Naive thymus-derived CD4-positive, alpha-beta T cell (primary cell): ENCODE results near the gene ATOX1. TPM values are rescaled to one million over a fixed set of nuclear protein-coding genes. Genes with fewer than 3 reads are reported as not detected.
A peak's percentile ranks its signal among the peaks of the same experiment; 100 is the strongest.

ENCODE experiments used
- ATAC-seq: fragments of 150-1000 bp; cut with Tn5 transposase; 2 replicates; pipeline ENCODE4 v1.10.0; 2021; ENCODE audit warnings: mild to moderate bottlenecking, moderate library complexity
- CTCF ChIA-PET: fragments of 350-600 bp; sonication (Branson Sonifier 250); formaldehyde crosslinking; loops from one replicate; lab custom pipeline; 2021; ENCODE audit warnings: antibody characterized with exemption; lab: Charles Lee
- POLR2A ChIA-PET: fragments of 350-600 bp; sonication (Branson Sonifier 250); formaldehyde crosslinking; loops from one replicate; lab custom pipeline; 2021; ENCODE audit warnings: antibody characterized with exemption, inconsistent platforms; lab: Charles Lee
- DNase-seq, 9 donors: peaks; one replicate each; pipeline versions ENCODE4 v3.0.0 to v3.0.0-alpha.2; 2020 to 2022; ENCODE audit warnings: mixed read lengths in 1 of 9
- H3K27ac ChIP-seq: one replicate; pipeline ENCODE4 v1.7.0; 2013; ENCODE audit warnings: mild to moderate bottlenecking, low read depth, low read length, moderate library complexity
- H3K27me3 ChIP-seq, 2 donors: one replicate each; pipeline ENCODE4 v1.7.0; 2013; ENCODE audit warnings: low read length in 2 of 2, mild to moderate bottlenecking in 2 of 2, moderate library complexity in 2 of 2; ENCODE audit not compliant: control insufficient read depth in 2 of 2, insufficient read depth in 2 of 2
- H3K36me3 ChIP-seq, 3 experiments: 1 replicate in 2 of 3; 2 replicates in 1 of 3; pipeline ENCODE4 v1.7.0; 2013; ENCODE audit warnings: low read length in 3 of 3, mild to moderate bottlenecking in 3 of 3, moderate library complexity in 1 of 3; ENCODE audit not compliant: insufficient read depth in 3 of 3, control insufficient read depth in 2 of 3
- H3K4me1 ChIP-seq, 2 donors: one replicate each; pipeline ENCODE4 v1.7.0; 2013; ENCODE audit warnings: low read length in 2 of 2, mild to moderate bottlenecking in 2 of 2, moderate library complexity in 1 of 2; ENCODE audit not compliant: control insufficient read depth in 2 of 2, insufficient read depth in 2 of 2
- H3K4me3 ChIP-seq: 2 replicates; pipeline ENCODE4 v1.7.0; 2013; ENCODE audit warnings: mild to moderate bottlenecking, low read length
- H3K9me3 ChIP-seq, 3 experiments: 1 replicate in 2 of 3; 2 replicates in 1 of 3; pipeline ENCODE4 v1.7.0; 2013; ENCODE audit warnings: low read length in 3 of 3; ENCODE audit not compliant: control insufficient read depth in 2 of 3
- H3K27ac Mint-ChIP-seq, 9 donors: one replicate each; pipeline ENCODE4 v1.8.0; 2020 to 2022; ENCODE audit warnings: mixed read lengths in 9 of 9, mild to moderate bottlenecking in 8 of 9, moderate library complexity in 5 of 9, inconsistent platforms in 2 of 9
- H3K27me3 Mint-ChIP-seq, 5 donors: one replicate each; pipeline ENCODE4 v1.8.0; 2021 to 2022; ENCODE audit warnings: mixed read lengths in 5 of 5, mild to moderate bottlenecking in 1 of 5
- H3K36me3 Mint-ChIP-seq, 5 donors: one replicate each; pipeline ENCODE4 v1.8.0; 2020 to 2022; ENCODE audit warnings: mixed read lengths in 5 of 5, mild to moderate bottlenecking in 3 of 5, inconsistent platforms in 1 of 5
- H3K4me1 Mint-ChIP-seq, 7 donors: one replicate each; pipeline ENCODE4 v1.8.0; 2020 to 2022; ENCODE audit warnings: mixed read lengths in 7 of 7, mild to moderate bottlenecking in 3 of 7, inconsistent platforms in 1 of 7
- H3K4me3 Mint-ChIP-seq, 10 donors: one replicate each; pipeline ENCODE4 v1.8.0; 2020 to 2022; ENCODE audit warnings: mild to moderate bottlenecking in 10 of 10, mixed read lengths in 10 of 10, moderate library complexity in 6 of 10, inconsistent platforms in 2 of 10
- H3K9me3 Mint-ChIP-seq, 11 donors: one replicate each; pipeline ENCODE4 v1.8.0; 2020 to 2022; ENCODE audit warnings: mixed read lengths in 11 of 11, mild to moderate bottlenecking in 4 of 11, inconsistent platforms in 1 of 11, moderate library complexity in 1 of 11
- intact Hi-C, 2 donors: fragments of 100-400 bp; cut with micrococcal nuclease; formaldehyde crosslinking; loops; one replicate each; pipeline ENCODE4 v1.15.1; 2023
- polyA plus RNA-seq, 2 donors: library from polyadenylated mRNA; unstranded; fragments of 300-500 nt; fragmentation: Illumina TruSeq; gene quantifications; one replicate each; pipeline ENCODE4 v1.2.3, GENCODE V29; 2021
- total RNA-seq, 6 experiments: library from RNA in 5 of 6; stranded (reverse) in 5 of 6; gene quantifications; 1 replicate in 5 of 6; 2 replicates in 1 of 6; pipeline ENCODE4 v1.2.3 and lab custom pipeline; 2021 to 2026

The ATOX1 gene
- total and polyA plus RNA-seq, 7 experiments from 2014 or later = 14.8 to 71.1 (median 29.9) TPM

DNA sequence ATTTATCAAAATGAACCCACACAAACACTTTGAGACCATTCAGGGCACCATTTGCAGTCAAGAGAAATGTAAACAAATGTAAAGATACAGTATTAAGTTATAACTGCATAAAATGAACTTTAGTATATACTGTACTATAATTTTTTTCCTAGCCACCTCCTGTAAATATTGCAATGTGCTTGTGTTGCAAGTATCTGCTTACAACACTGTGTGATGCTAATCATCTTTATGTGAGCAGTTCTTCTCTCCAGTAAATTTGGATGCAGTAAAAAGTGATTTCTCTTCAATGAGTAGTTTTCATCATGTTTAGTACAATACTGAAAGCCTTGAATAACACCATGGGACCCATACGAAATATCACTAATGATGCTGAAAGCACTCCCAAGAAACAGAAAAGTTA, 22.8 kb upstream of the ATOX1 start:
- intact Hi-C loops = no loop called here
- H3K36me3 Mint-ChIP-seq = peaks cover 4 to 22% (median 20%) of the 10 kb centered on the region in 5 donors
- no peak for DNase-seq
- CTCF ChIA-PET = no interaction called here
- H3K4me3 ChIP-seq = no peak overlapping the region
- H3K27ac Mint-ChIP-seq = peak overlapping the region in 5 of 9 donors; percentile 63 to 81 (median 74)
- peaks cover 33 to 54% of the 10 kb centered on the region in 2 donors for H3K4me1 ChIP-seq
- POLR2A ChIA-PET = interaction anchor here (0.7 to 2.3 kb wide), 2 partner anchors 10 to 109 kb away, joined by 4 to 19 read pairs; partner anchors contain the start of gene G3BP1
- peak overlapping the region in 7 of 10 donors; percentile 11 to 79 (median 59) for H3K4me3 Mint-ChIP-seq
- H3K27me3 Mint-ChIP-seq = no peaks in the 10 kb centered on the region
- H3K27ac ChIP-seq = peak overlapping the region; percentile 29
- no peaks in the 10 kb centered on the region for H3K9me3 ChIP-seq
- peaks cover 0 to 2% (median 0%) of the 10 kb centered on the region in 3 experiments for H3K36me3 ChIP-seq
- no peaks in the 10 kb centered on the region for H3K9me3 Mint-ChIP-seq
- peaks cover 56 to 98% (median 90%) of the 10 kb centered on the region in 7 donors for H3K4me1 Mint-ChIP-seq
- no peak for ATAC-seq
- H3K27me3 ChIP-seq = no peaks in the 10 kb centered on the region

DNA sequence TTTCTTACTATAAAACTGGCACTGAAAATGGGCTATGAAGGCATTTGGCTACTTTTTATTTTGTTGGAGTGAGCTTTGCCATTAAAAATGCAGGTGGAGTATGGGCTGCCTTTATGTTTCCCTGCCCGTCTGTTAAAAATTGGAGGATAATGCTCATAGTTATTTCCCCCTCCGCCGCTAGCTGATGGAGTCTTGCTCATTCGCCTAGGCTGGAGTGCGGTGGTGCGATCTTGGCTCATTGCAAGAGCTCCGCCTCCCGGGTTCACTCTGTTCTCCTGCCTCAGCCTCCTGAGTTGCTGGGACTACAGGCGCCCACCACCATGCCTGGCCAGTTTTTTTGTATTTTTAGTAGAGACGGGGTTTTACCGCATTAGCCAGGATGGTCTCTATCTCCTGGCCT, 21.9 kb upstream of the ATOX1 start:
- no peak overlapping the region for H3K4me3 ChIP-seq
- Mint-ChIP-seq H3K4me1 (peaks cover 57 to 98% (median 91%) of the 10 kb centered on the region in 7 donors), H3K27ac (peak overlapping the region in 4 of 9 donors; percentile 43 to 67 (median 66)), H3K27me3 (no peaks in the 10 kb centered on the region), H3K9me3 (no peaks in the 10 kb centered on the region), H3K36me3 (peaks cover 4 to 24% (median 22%) of the 10 kb centered on the region in 5 donors), H3K4me3 (peak overlapping the region in 7 of 10 donors; percentile 46 to 74 (median 56))
- no peak for ATAC-seq
- no peaks in the 10 kb centered on the region for H3K27me3 ChIP-seq
- no peak overlapping the region for H3K27ac ChIP-seq
- ChIA-PET CTCF (no interaction called here), POLR2A (interaction anchor here (2.3 kb wide), 1 partner anchor 9 kb away, joined by 19 read pairs; the partner anchor contains the start of gene G3BP1)
- intact Hi-C loops = no loop called here
- DNase-seq = no peak
- peaks cover 42 to 57% of the 10 kb centered on the region in 2 donors for H3K4me1 ChIP-seq
- H3K9me3 ChIP-seq = no peaks in the 10 kb centered on the region
- peaks cover 0 to 2% (median 0%) of the 10 kb centered on the region in 3 experiments for H3K36me3 ChIP-seq

DNA sequence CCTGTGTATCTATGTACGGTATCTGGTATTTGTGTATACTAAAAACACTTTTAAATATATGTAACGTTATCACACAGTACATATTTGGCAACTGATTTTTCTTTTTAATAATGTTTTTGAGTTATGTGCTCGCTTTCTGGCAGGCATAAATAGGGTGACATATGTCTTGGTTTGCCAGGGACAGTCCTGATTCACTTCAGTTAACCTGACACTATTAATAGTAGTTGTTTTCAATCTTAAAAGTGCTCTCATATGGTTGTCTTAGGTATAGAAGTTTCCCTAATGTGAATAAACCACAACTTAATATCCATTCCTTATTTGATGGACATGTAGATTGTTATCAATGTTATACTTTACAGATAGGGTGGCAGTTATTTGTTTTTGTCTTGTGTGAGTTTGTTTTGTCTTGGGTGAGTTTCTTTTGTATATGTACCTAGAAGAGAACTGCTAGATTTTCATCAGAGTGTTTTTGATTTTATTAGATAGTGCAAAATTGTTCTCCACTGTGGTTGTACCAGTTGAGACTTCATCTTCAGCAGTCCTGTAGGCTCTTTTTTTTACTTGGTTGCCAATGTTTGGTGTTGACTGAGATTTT, 21.2 kb upstream of the ATOX1 start:
- ATAC-seq (no peak), DNase-seq (no peak)
- Mint-ChIP-seq H3K4me3 (peak overlapping the region in 7 of 10 donors; percentile 13 to 78 (median 64)), H3K36me3 (peaks cover 4 to 24% (median 22%) of the 10 kb centered on the region in 5 donors), H3K9me3 (no peaks in the 10 kb centered on the region), H3K4me1 (peaks cover 64 to 99% (median 92%) of the 10 kb centered on the region in 7 donors), H3K27ac (peak overlapping the region in 6 of 9 donors; percentile 8 to 75 (median 42)), H3K27me3 (no peaks in the 10 kb centered on the region)
- no peaks in the 10 kb centered on the region for H3K27me3 ChIP-seq
- no peak overlapping the region for H3K27ac ChIP-seq
- ChIA-PET POLR2A (no interaction called here), CTCF (no interaction called here)
- no peak overlapping the region for H3K4me3 ChIP-seq
- no peaks in the 10 kb centered on the region for H3K9me3 ChIP-seq
- intact Hi-C loops = loop anchor here in 1 of 2 donors (10.0 kb wide), 2 partner anchors 1325 to 1425 kb away; partner anchors contain the start of gene TCOF1
- peaks cover 44 to 58% of the 10 kb centered on the region in 2 donors for H3K4me1 ChIP-seq
- H3K36me3 ChIP-seq = peaks cover 0 to 2% (median 0%) of the 10 kb centered on the region in 3 experiments

DNA sequence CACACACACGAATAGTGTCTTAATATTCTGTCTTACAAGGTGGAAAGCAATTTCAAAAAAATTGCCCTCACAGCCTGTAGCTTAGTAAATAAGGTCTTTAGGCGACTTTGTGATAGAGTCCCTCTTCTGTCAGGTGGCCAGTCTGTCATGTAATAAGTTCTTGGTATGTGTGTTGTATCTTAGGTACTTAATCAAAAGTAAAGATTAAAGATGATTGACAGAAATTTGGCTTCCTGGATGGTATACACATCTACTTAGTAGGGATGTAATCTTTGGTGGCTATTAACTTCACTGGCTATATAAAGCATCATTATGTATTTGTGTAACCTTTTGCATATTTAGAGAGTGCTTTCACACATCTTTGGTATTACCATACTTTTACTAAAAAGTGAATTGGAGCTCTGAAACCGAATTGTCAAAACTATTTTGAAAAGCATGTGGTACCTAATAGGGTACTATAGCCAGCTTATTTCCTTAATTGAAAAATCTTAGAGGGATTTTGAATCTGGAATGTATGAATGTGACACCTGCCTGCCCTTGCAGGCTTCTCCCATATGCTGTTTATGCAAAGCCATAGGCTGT, 16.7 kb upstream of the ATOX1 start:
- peaks cover 49 to 57% of the 10 kb centered on the region in 2 donors for H3K4me1 ChIP-seq
- H3K9me3 ChIP-seq = no peaks in the 10 kb centered on the region
- DNase-seq (no peak), ATAC-seq (no peak)
- ChIA-PET CTCF (no interaction called here), POLR2A (interaction anchor here (0.9 to 9.3 kb wide), 4 partner anchors 8 to 25 kb away, joined by 3 to 232 read pairs (median 6); partner anchors contain the start of gene ATOX1)
- H3K4me3 ChIP-seq = peak overlapping the region; percentile 8
- no peaks in the 10 kb centered on the region for H3K27me3 Mint-ChIP-seq
- intact Hi-C loops = loop anchor here in 1 of 2 donors (1.0 to 10.0 kb wide), 3 partner anchors 10 to 1420 kb away; partner anchors contain the start of gene TCOF1
- peak overlapping the region in 7 of 10 donors; percentile 38 to 97 (median 74) for H3K4me3 Mint-ChIP-seq
- H3K4me1 Mint-ChIP-seq = peaks cover 49 to 80% (median 71%) of the 10 kb centered on the region in 7 donors
- H3K27me3 ChIP-seq = no peaks in the 10 kb centered on the region
- H3K9me3 Mint-ChIP-seq = no peaks in the 10 kb centered on the region
- peak overlapping the region; percentile 36 for H3K27ac ChIP-seq
- peaks cover 0 to 7% (median 0%) of the 10 kb centered on the region in 3 experiments for H3K36me3 ChIP-seq
- peaks cover 4 to 33% (median 22%) of the 10 kb centered on the region in 5 donors for H3K36me3 Mint-ChIP-seq
- peak overlapping the region in 8 of 9 donors; percentile 1 to 80 (median 52) for H3K27ac Mint-ChIP-seq

DNA sequence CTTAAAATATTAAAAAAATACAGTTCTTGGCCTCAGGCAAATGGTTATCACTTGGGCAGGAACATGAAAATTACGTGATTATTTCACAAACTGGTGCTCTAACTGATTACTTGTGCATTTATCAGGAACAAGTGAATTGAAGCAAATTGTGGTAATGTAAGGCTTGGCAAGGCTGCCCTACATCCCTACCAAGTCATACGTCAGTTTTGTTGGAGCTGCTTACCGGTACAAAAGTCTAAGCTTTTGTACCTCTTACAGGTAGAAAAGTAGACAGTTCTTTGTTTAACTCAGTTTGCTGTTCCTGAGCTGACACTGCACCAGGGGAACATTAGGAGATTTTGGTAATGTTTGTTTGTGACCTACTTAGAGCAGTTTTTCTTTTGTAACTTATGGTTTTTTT, 15.5 kb upstream of the ATOX1 start:
- ATAC-seq (no peak), DNase-seq (no peak)
- Mint-ChIP-seq H3K27ac (peak overlapping the region in 8 of 9 donors; percentile 5 to 80 (median 53)), H3K4me3 (peak overlapping the region in 7 of 10 donors; percentile 68 to 97 (median 90)), H3K27me3 (no peaks in the 10 kb centered on the region), H3K36me3 (peaks cover 4 to 23% (median 19%) of the 10 kb centered on the region in 5 donors), H3K9me3 (no peaks in the 10 kb centered on the region), H3K4me1 (peaks cover 40 to 73% (median 65%) of the 10 kb centered on the region in 7 donors)
- Histone ChIP-seq H3K4me3 (peak overlapping the region; percentile 93), H3K36me3 (peaks cover 0 to 7% (median 0%) of the 10 kb centered on the region in 3 experiments), H3K9me3 (no peaks in the 10 kb centered on the region), H3K27ac (peak overlapping the region; percentile 77), H3K4me1 (peaks cover 48 to 53% of the 10 kb centered on the region in 2 donors), H3K27me3 (no peaks in the 10 kb centered on the region)
- ChIA-PET POLR2A (interaction anchor here (0.6 to 9.3 kb wide), 7 partner anchors 9 to 1927 kb away, joined by 3 to 232 read pairs (median 5); partner anchors contain the start of gene ATOX1), CTCF (interaction anchor here (0.6 to 1.0 kb wide), 2 partner anchors 19 to 112 kb away, joined by 3 read pairs; no protein-coding TSS in a partner anchor)
- intact Hi-C loops = loop anchor here (5.0 to 10.0 kb wide), 6 partner anchors 253 to 1419 kb away; partner anchors contain the start of genes CD74 (in 1 of the 2), TCOF1 (in 1 of the 2) and TNIP1 (in 1 of the 2)
